HG03280 (cell line): ENCODE data around the gene PNMA1.

Source experiments
- ATAC-seq: cut with Tn5 transposase; IDR thresholded peaks from one replicate; pipeline ENCODE4 v1.9.1; 2021; ENCODE audit warnings: mild to moderate bottlenecking, moderate library complexity; ENCODE audit not compliant: unreplicated experiment

The PNMA1 gene

DNA sequence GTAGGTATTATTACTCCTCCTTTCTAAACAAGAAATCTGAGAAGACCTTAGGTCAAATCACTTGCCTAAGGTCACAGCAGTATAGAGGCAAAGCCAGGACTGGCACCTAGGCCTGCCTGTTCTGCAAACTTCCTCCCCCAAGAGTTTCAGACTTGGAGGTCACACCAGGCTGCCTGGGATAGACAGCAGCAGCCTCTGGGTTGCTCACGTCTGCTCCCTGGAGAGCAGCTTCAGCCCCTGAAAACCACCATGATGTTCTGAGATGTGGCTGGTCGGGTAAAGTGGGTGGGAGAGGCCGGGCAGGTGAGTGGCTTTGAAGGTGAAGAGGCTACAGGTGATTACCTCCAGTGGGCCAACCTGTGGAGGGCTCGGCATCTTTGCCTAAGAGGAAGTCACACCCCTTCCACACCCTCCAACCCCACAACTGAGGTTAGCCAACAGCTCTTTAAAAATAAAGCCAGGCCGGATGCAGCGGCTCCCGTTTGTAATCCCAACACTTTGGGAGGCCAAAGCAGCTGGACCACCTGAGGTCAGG, 37.0 kb upstream of the PNMA1 start:
- ATAC-seq = no peak

DNA sequence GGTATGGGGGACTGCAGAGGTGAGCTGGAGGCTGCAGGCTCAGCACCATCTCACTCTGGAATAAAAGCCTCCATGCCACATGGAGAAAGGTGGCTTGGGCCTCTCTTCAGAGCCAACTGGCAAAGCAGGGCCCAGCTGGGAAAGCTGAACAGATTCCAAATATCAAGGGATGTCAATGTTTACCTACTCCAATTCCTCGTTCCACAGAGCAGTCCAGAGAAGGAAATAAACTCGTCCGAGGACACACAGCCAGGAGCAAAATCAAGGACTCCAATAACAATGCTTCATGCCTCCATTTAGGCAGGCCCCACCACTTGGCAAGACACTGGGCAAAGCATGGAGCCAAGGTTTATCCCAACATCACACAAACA, 36.3 kb upstream of the PNMA1 start:
- ATAC-seq = no peak

- no peak for ATAC-seq
These were observed 35.7 kb upstream of the PNMA1 start for GRCh38 chr14:73749706-73750530.

GRCh38 chr14:73748858-73749357, 34.7 kb upstream of the PNMA1 start:
- ATAC-seq = no peak

DNA sequence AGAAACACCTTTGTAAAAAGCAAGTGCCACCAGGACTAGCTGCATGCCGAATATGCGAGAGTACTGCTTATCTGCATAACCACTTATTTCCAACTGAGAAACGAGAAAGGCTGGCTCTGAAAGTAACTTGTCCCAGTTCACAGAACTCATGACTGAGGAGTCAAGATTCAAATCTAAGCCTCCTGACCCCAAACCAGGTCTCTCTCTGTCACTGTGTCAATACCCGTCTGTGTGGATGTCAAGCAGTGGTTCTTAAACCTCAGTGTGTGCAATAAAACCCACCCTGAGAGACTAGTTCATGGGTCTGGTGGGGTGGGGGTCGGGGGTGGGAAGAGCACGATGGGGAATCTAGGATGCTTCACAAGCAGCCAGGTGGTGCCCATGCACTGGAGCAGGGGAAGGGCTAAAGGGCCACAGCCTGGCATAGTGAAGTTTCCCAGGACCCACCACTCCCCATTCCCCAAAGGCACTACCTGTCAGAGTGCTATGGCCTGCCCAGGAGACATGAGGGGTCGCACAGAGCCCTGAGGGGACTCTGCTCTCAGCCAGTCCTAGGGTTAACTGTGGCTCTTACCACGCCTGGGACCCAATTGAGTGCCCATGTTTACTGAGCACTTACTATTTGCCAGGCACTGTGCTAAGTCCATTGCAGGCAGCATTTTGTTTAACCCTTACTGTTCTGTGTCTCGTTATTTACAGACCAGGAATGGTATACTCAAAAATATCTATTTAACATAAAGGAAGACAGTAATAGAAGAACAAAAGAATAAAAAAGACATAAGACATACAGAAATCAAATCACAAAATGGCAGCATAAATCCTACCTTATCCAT, 33.4 kb upstream of the PNMA1 start:
- no peak for ATAC-seq

DNA sequence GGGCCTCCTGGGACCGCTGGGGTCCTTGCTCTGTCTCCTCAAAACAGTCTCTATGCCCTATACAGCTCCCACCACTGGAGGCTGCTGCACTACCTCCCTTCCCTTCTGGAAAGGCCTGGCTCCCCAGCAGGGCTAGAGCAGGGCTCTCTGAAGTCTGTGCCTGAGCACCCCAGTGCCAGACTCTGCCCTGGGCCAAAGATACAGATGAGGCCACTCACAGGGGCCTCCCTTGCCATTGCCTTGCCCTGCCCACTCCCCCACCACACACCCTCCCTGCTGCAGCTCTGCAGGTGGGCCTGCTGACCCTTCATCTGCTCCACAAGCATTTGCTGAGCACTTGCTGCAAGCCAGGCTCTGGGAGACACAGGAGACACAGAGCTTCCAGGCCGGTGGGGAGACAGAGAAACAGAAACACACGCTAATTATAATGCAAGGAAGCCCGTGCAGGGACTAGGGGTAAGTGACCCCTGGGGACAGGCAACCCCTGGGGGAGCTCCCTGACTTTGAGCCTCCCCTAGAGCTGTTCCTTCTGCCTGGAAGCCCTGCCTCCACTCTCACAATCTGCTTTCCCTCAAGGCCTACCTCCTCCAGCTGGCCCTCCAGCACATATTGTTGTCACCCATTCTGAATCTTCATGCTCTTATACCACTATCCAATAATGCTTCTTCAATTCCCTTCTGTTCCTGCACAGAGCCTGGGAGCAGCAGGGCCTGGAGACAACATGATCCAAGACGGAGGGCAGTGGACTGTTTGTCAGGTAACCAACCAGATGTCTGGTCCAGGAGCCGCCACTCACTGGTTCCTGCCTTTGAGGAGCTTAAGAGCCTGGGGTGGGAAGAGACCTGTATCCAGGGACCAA, 32.6 kb upstream of the PNMA1 start:
- no peak for ATAC-seq

DNA sequence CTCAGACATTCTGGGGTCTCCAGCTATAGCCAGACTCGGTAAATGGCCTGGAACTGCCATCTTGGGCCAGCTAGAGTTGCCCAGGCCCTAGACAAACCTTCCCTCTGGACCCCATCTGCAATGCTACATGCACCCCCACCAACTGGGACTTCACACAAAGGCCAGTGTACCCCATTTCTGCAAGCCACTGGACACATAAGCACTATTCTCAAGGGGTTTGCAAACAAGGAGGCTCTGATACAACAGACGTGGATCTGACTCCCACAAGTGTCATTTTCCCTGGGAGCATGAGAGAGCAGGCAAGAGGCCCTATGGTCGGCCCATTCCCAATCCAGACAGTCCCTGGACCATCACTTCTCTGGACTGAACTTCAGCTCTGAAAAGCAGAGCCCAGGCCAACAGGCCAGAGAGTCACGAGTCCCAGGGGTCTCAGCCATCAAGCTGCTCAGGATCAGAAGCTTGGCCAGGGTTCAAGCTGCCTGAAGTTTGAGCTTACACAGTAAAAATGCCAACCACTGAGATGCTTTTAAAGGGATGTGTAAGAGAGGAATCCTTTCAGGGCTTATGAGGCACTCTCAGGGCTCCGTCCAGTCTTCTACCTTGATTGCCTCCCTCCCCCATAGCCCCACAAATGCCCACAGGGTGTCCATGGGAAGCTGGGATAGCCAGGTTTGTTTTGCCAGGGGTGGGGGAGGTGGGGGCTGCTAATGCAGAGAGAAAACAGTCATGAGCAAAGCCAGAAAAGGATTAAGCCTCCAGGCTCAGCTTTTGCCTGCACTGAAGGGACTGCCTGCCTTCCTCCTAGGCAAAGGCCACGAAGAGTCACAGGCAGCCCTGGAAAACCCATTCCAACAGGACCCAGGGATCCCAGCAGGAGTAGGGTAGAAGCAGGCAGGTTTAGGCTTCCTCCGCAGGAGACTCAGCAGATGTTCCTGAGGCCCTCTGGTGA, 31.7 kb upstream of the PNMA1 start:
- ATAC-seq = no peak

DNA sequence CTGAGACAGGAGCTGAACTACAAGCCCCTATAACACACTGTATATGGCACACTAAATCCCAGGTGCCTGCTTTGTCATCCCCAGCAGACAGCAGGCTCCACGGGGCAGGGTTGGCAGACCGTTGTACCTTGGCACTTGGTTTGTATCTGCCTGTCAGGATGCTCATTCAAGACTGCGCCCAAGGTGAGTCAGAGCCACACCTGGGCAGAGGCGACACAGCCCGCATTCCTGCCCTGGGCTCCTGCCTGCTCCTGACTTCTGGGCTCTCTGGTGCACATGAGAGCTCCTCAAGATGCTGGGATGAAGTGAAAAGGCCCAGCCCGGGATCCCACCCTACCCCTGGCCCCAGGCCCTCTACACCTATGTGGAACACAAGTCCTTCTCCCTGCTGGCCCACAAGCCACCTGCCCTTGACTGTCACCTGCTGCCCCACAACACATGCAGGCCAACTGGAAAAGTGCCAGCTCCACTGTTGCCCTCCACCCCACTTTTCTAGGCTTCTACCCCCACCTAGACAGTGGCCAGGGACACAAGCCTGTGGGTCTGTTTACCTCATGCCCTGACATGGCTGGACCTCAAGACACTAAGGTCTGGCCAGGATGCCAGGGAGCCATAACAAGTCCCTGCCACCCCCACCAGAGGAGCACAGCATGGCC, 30.8 kb upstream of the PNMA1 start:
- no peak for ATAC-seq

DNA sequence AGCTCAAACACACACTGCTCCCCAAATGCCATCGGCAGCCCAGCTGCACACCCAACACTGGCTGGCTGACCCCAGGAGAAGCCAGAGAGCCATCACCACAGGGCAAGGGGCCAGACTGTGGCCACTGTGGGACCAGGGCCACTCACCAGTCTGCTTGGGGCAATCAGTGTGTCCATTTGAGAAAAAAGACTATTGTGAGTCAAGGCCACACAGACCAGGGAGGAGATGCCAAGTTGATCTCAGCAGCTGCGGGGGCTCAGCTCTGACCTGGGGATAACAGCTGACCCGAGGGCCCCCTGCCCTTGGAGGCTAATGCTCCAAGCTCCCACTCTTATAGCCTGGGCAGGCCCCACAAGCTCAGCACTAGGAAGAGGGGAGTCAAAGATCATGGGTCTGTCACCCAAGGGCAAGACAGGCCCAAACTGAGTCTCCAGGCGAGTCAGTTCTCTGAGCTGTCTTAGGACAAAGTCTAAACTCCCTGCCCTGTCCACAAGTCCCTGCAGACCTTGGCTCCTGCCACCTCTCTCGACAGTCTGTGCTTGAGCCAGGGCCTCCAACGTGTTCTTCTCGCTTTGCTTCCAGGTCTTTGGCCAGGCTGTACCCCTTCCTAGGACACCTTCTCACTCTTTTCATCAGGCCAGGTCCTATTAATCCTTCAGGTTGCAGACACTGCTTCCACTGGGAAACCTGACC, 30.1 kb upstream of the PNMA1 start:
- no peak for ATAC-seq

- no peak for ATAC-seq
These were observed 29.3 kb upstream of the PNMA1 start for GRCh38 chr14:73743431-73743931.

GRCh38 chr14:73742520-73743238, 28.5 kb upstream of the PNMA1 start:
- no peak for ATAC-seq

GRCh38 chr14:73741876-73742519, 27.8 kb upstream of the PNMA1 start:
- ATAC-seq = no peak

- no peak for ATAC-seq
These were observed 27.2 kb upstream of the PNMA1 start for GRCh38 chr14:73741386-73741875.

GRCh38 chr14:73740618-73741326, 26.6 kb upstream of the PNMA1 start:
- no peak for ATAC-seq

DNA sequence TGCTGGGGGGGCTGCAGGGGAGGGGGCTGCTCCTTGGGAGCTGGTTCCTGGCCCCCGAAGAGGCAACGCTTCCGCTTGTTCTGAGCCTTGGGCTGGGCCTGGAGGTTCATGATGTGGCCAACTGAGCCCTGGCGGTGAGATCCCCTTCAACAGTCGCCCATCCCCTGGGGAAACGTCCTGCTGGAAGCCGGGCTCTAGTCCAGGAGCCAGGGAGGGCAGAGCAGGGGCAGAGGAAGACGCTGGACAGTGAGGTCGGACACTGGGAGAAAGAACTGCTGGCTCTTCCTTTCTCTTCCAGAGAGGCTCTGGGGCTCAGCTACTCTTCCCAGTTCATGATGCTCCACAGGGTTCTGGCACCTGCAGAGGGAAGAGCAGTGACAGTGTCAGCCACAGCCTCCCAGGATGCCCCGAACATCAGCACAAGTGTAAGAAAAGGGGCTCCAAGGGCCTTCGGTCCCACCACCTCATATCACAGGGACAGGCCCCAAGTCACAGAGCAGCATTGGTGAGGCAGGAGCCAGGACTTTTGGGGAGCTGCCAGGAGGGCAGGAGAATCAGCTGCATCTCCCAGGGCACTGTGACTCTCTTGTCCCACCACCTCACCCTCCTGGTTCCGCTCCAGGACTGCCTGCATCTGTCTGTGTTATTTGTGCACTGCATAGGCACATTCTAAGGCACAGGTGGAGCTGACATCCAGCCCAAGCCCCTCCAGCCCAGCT, 25.9 kb upstream of the PNMA1 start:
- ATAC-seq = no peak
